H1 (cell line): ENCODE data around the gene MBD1. TPM values are rescaled to one million over a fixed set of nuclear protein-coding genes. Genes with fewer than 3 reads are reported as not detected.

Experiments used
- HDAC2 ChIP-seq, 2 experiments: fragments of 300-600 bp in 1 of 2; sonication (generic) in 1 of 2; IDR thresholded peaks; 2 replicates each; pipeline ENCODE4 v1.6.1; 2011 to 2012; ENCODE audit warnings: low read depth in 2 of 2, low read length in 2 of 2, mild to moderate bottlenecking in 2 of 2, moderate library complexity in 2 of 2, borderline replicate concordance in 1 of 2, inconsistent platforms in 1 of 2
- RXRA ChIP-seq: IDR thresholded peaks from 2 replicates; pipeline ENCODE4 v1.6.1; 2011; ENCODE audit warnings: low read depth, mild to moderate bottlenecking, low read length, moderate library complexity; ENCODE audit not compliant: insufficient read depth
- SIN3A ChIP-seq, 2 experiments: IDR thresholded peaks in 1 of 2; conservative IDR thresholded peaks in 1 of 2; 2 replicates each; pipeline ENCODE4 v1.6.1; 2011 to 2012; ENCODE audit warnings: low read length in 2 of 2, improper control_type of control experiment in 1 of 2, low read depth in 1 of 2, mild to moderate bottlenecking in 1 of 2
- SRF ChIP-seq: IDR thresholded peaks from 2 replicates; pipeline ENCODE4 v1.6.1; 2011; ENCODE audit warnings: mild to moderate bottlenecking, low read depth, low read length, moderate library complexity
- polyA plus RNA-seq, 7 experiments: library from polyadenylated mRNA; depleted of rRNA in 3 of 7; stranded (reverse) in 5 of 7; unstranded in 2 of 7; fragments of >200 nt in 5 of 7; fragments of 200-250 nt in 2 of 7; gene quantifications; 1 replicate in 5 of 7; 2 replicates in 1 of 7; 4 replicates in 1 of 7; pipeline versions ENCODE4 v1.2.1 to v1.2.3, GENCODE V29; 2011 to 2013; ENCODE audit warnings: missing spikeins in 2 of 7, mixed read lengths in 2 of 7
- total RNA-seq: library from RNA; stranded (reverse); fragmentation: NEBNext Ultra II Directional; extraction: Animal tissue kit (Norgen Biotek cat#: 25700); gene quantifications from 2 replicates; pipeline ENCODE4 v1.2.1, GENCODE V29; 2021

The MBD1 gene
- total and polyA plus RNA-seq, 2 of the 8 experiments (the other 6 are each of a cell fraction or from before 2014, with no cell fraction given) = 32.2 to 41.6 TPM

DNA sequence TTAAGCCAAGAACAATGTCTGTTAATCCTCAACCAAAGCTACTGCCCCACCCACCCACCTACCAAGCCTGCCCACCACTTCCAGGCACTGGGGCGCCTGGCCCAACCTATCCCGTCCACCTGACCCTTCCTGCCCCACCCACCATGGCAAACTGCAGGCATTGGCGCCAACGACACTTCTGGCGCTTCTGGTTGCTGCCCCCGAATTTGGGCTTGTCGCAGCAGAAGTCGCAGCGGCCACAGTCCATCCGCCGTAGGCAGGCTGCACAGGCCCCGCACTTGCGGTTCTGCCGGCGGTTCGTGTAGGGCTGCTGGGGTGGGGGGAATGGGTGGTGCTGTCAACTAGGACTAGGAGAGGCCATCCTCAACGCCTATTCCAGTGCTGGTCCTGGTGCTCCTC, 7.3 kb downstream of the MBD1 start (continued):
- TF ChIP-seq SIN3A (conservative IDR thresholded peaks at IDR 0.05 in 1 of 2, IDR thresholded peaks at IDR 0.05 in 1 of 2; ENCODE audit: low read depth in 1 of 2, low read length in 2 of 2) (no peak), RXRA (no peak), SRF (no peak), HDAC2 (IDR thresholded peaks at IDR 0.05; ENCODE audit: borderline replicate concordance in 1 of 2, low read depth in 2 of 2, low read length in 2 of 2) (no peak)
